ENCODE results near the gene SNX19. TPM values are rescaled to one million over a fixed set of nuclear protein-coding genes. Genes with fewer than 3 reads are reported as not detected.

SNX19 gene
- polyA plus RNA-seq, 1 of the 3 experiments (the other 2 are of a cell fraction): 16.6 TPM

GRCh38 chr11:130947889-130948288 is 31.6 kb upstream of the SNX19 start (continued):
- TF ChIP-seq EZH2phosphoT487 (IDR thresholded peaks at IDR 0.05; ENCODE audit: borderline replicate concordance, low read depth) (no peak), FOXJ3 (CRISPR knock-in tag; IDR thresholded peaks at IDR 0.05) (no peak)
- TF ChIP-seq, protein P1, sequence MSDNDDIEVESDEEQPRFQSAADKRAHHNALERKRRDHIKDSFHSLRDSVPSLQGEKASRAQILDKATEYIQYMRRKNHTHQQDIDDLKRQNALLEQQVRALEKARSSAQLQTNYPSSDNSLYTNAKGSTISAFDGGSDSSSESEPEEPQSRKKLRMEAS (IDR thresholded peaks at IDR 0.05; ENCODE audit: low read depth): no peak

GRCh38 chr11:130947481-130947880 is 31.2 kb upstream of the SNX19 start:
- POLR2A ChIA-PET: no interaction called here

More at GRCh38 chr11:130947481-130947880, 31.2 kb upstream of the SNX19 start:
- no peaks in the 10 kb centered on the region for H3K79me2 ChIP-seq (ENCODE audit: insufficient read depth)
- H2AFZ ChIP-seq (ENCODE audit: low read depth): no peak overlapping the region
- no peaks in the 10 kb centered on the region for H3K9me2 ChIP-seq
- H4K20me1 ChIP-seq (ENCODE audit: insufficient read depth): no peaks in the 10 kb centered on the region
- CTCF ChIA-PET: interaction anchor here (0.6 kb wide), 1 partner anchor 17 kb away, joined by 4 read pairs; no protein-coding TSS in a partner anchor
- WGBS (ENCODE audit: low lambda C conversion rate): 23% methylated on average over 6 of the region's 6 CpGs
- H3K4me1 ChIP-seq (ENCODE audit: control insufficient read depth in 1 of 2, insufficient read depth in 2 of 2, low read depth in 1 of 2, low read length in 1 of 2): 0 out of 4 replicates have a peak, but pooled peaks cover 0 to 3% of the 10 kb centered on the region in 2 experiments
- H3K27ac ChIP-seq (ENCODE audit: low read depth in 2 of 2, low read length in 1 of 2): no peak overlapping the region
- no peak for TF ChIP-seq GABPA (IDR thresholded peaks at IDR 0.05; ENCODE audit: low read depth)
- no peak for TF ChIP-seq FOSL2 (IDR thresholded peaks at IDR 0.05; ENCODE audit: borderline replicate concordance, low read depth)
- TF ChIP-seq SIN3A (IDR thresholded peaks at IDR 0.05; ENCODE audit: borderline replicate concordance, low read depth, low read length): no peak
- no peak for TF ChIP-seq FOXM1 (IDR thresholded peaks at IDR 0.05; ENCODE audit: low read depth)
- no peak for TF ChIP-seq TAF1 (IDR thresholded peaks at IDR 0.05; ENCODE audit: borderline replicate concordance, low read depth, low read length)
- TF ChIP-seq, protein P2, sequence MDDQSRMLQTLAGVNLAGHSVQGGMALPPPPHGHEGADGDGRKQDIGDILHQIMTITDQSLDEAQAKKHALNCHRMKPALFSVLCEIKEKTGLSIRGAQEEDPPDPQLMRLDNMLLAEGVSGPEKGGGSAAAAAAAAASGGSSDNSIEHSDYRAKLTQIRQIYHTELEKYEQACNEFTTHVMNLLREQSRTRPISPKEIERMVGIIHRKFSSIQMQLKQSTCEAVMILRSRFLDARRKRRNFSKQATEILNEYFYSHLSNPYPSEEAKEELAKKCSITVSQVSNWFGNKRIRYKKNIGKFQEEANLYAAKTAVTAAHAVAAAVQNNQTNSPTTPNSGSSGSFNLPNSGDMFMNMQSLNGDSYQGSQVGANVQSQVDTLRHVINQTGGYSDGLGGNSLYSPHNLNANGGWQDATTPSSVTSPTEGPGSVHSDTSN (IDR thresholded peaks at IDR 0.05): no peak
- no peak for TF ChIP-seq RXRA (IDR thresholded peaks at IDR 0.05; ENCODE audit: borderline replicate concordance, low read depth)
- TF ChIP-seq GATA2 (CRISPR knock-in tag; IDR thresholded peaks at IDR 0.05): no peak
- no peak for TF ChIP-seq RAD21 (IDR thresholded peaks at IDR 0.05; ENCODE audit: low read length)
- no peak for TF ChIP-seq NFIC (IDR thresholded peaks at IDR 0.05; ENCODE audit: borderline replicate concordance)
- TF ChIP-seq FOXJ3 (CRISPR knock-in tag; IDR thresholded peaks at IDR 0.05): no peak
- no peak for TF ChIP-seq CTCF (IDR thresholded peaks at IDR 0.05)
- no peak for TF ChIP-seq NRF1 (IDR thresholded peaks at IDR 0.05; ENCODE audit: low read depth, low read length)
- TF ChIP-seq EZH2phosphoT487 (IDR thresholded peaks at IDR 0.05; ENCODE audit: borderline replicate concordance, low read depth): no peak
- TF ChIP-seq SMC3 (IDR thresholded peaks at IDR 0.05; ENCODE audit: low read depth, low read length): no peak
- TF ChIP-seq, protein P3, sequence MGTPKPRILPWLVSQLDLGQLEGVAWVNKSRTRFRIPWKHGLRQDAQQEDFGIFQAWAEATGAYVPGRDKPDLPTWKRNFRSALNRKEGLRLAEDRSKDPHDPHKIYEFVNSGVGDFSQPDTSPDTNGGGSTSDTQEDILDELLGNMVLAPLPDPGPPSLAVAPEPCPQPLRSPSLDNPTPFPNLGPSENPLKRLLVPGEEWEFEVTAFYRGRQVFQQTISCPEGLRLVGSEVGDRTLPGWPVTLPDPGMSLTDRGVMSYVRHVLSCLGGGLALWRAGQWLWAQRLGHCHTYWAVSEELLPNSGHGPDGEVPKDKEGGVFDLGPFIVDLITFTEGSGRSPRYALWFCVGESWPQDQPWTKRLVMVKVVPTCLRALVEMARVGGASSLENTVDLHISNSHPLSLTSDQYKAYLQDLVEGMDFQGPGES (IDR thresholded peaks at IDR 0.05; ENCODE audit: low read depth, low read length): no peak
- no peak for TF ChIP-seq MXI1 (IDR thresholded peaks at IDR 0.05; ENCODE audit: low read depth, low read length)
- TF ChIP-seq MEF2A (IDR thresholded peaks at IDR 0.05; ENCODE audit: borderline replicate concordance, low read depth): no peak
- no peaks in the 10 kb centered on the region for H3K9me3 ChIP-seq
- H3K9ac ChIP-seq: no peak overlapping the region
- H3K4me3 ChIP-seq (ENCODE audit: low read depth in 2 of 2, low read length in 1 of 2): no peak overlapping the region
- no peaks in the 10 kb centered on the region for H3K36me3 ChIP-seq (replicated peaks in 1 of 2; ENCODE audit: control insufficient read depth in 1 of 2, insufficient read depth in 2 of 2, low read length in 1 of 2)
- no peak for DNase-seq
- no peak overlapping the region for H3K4me2 ChIP-seq
- no peaks in the 10 kb centered on the region for H3K27me3 ChIP-seq (ENCODE audit: insufficient read depth)
- H3F3A ChIP-seq (replicated peaks; ENCODE audit: insufficient read depth): no peaks in the 10 kb centered on the region

Data from SK-N-SH (cell line).